ENCODE results near the gene PHF3.

Gene PHF3

GRCh38 chr6:63630466-63630865 is 5.1 kb upstream of the PHF3 start:
- TF ChIP-seq, protein P1, sequence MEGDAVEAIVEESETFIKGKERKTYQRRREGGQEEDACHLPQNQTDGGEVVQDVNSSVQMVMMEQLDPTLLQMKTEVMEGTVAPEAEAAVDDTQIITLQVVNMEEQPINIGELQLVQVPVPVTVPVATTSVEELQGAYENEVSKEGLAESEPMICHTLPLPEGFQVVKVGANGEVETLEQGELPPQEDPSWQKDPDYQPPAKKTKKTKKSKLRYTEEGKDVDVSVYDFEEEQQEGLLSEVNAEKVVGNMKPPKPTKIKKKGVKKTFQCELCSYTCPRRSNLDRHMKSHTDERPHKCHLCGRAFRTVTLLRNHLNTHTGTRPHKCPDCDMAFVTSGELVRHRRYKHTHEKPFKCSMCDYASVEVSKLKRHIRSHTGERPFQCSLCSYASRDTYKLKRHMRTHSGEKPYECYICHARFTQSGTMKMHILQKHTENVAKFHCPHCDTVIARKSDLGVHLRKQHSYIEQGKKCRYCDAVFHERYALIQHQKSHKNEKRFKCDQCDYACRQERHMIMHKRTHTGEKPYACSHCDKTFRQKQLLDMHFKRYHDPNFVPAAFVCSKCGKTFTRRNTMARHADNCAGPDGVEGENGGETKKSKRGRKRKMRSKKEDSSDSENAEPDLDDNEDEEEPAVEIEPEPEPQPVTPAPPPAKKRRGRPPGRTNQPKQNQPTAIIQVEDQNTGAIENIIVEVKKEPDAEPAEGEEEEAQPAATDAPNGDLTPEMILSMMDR (conservative IDR thresholded peaks at IDR 0.05; ENCODE audit: control insufficient read depth, insufficient read depth, low read depth, low read length), result no peak
- no peak for DNase-seq (ENCODE audit: low read depth)

GRCh38 chr6:63634630-63635029 is 972 bp upstream of the PHF3 start:
- H3K4me3 ChIP-seq (ENCODE audit: control insufficient read depth, low read depth, low read length), result no peak overlapping the region
- no peak for DNase-seq (ENCODE audit: low read depth)
- TF ChIP-seq, protein P1 (conservative IDR thresholded peaks at IDR 0.05; ENCODE audit: control insufficient read depth, insufficient read depth, low read depth, low read length), result no peak

More at GRCh38 chr6:63630466-63630865, 5.1 kb upstream of the PHF3 start:
- H3K4me3 ChIP-seq (ENCODE audit: control insufficient read depth, low read depth, low read length), result no peak overlapping the region

DNA sequence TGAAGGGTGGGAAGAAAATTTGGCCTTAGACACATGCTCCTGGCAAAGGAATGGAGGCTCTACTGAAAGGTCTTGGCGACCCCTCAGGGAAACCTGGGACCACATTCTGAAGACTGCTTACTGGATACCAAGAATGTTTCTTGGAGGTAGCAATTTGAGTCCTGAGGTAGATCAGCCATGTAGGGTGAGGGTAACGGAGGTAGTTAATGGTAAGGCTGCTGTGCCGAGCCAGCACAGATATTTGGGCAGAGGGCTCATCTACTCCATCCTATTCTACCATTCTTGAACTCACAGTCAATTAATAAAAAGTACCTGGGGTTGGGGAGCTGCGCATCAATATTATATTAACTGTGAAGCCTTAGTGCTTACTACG is 401 bp upstream of the PHF3 start:
- TF ChIP-seq, protein P1 (conservative IDR thresholded peaks at IDR 0.05; ENCODE audit: control insufficient read depth, insufficient read depth, low read depth, low read length), result no peak
- H3K4me3 ChIP-seq (ENCODE audit: control insufficient read depth, low read depth, low read length), result peak overlapping the region; percentile 54
- no peak for DNase-seq (ENCODE audit: low read depth)

DNA sequence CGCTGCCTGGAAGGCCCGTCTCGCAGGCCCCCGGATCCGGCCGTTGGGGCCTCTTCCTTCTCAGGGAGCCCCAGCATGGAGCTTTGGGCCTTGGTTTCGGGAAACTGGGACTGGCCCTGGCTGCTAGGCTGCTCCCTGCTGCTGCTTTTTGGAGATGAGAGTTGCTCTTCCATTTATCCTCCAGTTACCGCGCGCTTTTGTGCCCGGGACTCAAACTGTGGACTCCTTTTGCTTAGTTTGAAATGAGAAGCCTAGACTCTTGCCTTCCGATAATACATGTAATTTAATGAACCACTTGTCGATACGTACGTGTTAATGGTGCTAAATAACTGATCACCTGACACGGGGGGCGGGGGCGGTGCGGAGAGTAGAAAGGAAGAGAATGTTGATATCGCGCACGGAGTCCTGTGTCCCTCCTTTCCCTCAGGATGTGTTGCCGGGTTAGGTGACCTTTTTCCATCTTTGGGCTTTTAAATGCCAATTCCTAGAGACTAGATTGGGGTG is 968 bp downstream of the PHF3 start:
- H3K4me3 ChIP-seq (ENCODE audit: control insufficient read depth, low read depth, low read length), result peak overlapping the region; percentile 87
- peak; percentile 38 for DNase-seq (ENCODE audit: low read depth)
- TF ChIP-seq, protein P1 (conservative IDR thresholded peaks at IDR 0.05; ENCODE audit: control insufficient read depth, insufficient read depth, low read depth, low read length), result no peak

DNA sequence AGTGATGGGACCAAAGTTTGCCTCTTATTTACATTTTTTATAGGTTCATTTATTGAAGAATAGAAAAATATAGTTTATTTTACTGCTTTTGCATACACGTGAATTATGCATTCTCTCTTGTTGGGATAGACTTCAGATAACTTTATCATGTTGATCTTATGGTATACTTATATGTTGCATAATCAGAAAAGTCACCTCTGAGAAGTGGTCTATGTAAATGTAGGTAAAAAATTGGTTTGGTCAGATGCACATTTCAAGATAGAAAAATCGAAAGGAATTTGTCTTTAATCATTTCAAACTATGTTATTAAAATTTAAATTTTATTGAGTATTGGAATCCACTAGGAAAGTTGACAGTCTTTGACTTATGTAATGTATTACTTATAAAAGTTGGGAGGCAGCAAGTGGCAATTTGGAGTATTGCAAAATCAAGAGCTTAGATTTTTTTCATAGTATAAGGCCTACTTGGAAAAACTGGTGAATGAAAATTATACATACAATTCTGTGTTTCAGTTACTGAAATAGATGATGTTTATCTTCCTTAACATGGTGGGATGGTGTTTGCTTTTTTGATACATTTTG is 2.4 kb downstream of the PHF3 start:
- TF ChIP-seq, protein P1 (conservative IDR thresholded peaks at IDR 0.05; ENCODE audit: control insufficient read depth, insufficient read depth, low read depth, low read length), result no peak
- H3K4me3 ChIP-seq (ENCODE audit: control insufficient read depth, low read depth, low read length), result peak overlapping the region; percentile 87
- no peak for DNase-seq (ENCODE audit: low read depth)

DNA sequence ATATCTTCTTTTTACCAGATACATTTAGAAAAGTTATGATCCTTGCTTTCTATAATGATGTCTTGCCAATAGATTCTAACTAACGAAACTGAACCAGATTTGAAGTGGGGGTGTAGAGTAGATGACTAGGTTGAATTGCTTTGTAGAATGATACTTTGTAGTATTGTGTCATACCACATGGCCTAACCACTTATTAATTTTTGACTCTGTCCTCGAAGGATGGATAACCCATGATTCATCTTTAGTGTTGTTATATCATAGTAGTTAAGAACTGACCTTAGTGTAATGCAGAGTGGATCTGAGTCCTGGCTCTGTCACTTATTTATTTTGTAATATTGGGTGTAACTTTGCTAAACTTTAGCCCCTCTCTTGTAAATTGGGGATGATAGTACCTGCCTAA is 4.5 kb downstream of the PHF3 start:
- peak; percentile 91 for DNase-seq (ENCODE audit: low read depth)
- no peak overlapping the region for H3K4me3 ChIP-seq (ENCODE audit: control insufficient read depth, low read depth, low read length)
- TF ChIP-seq, protein P1 (conservative IDR thresholded peaks at IDR 0.05; ENCODE audit: control insufficient read depth, insufficient read depth, low read depth, low read length), result no peak

Measured in fibroblast of mammary gland (primary cell).